ENCODE measurements around the gene PFDN5.
A peak's percentile ranks its signal among the peaks of the same experiment; 100 is the strongest.
"Not testable (repeated sequence)": the region's sequence is repeated elsewhere in the genome, so short reads cannot be mapped to it uniquely, and the experiment has no call there.

PFDN5 gene

DNA sequence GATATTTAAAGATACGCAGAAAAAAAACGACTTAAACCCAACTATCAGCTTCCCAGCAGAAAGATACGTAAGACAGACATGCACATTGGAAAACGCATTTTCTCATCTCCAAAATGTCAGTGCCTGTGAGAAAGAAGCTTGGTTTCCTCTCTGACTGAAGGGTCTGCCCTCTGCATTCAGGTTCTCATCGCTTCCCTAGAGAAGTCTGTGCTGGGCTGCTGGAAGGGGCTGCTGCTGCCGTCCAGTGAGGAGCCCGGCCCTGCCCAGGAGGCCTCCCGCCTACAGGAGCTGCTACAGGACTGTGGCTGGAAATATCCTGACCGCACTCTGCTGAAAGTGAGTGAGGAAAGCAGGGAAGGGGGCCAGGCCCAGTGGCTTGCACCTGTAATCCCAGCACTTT is 4.7 kb upstream of the PFDN5 start:
- Histone ChIP-seq H4K20me1 (ENCODE audit: insufficient read depth, low read length) (no peaks in the 10 kb centered on the region), H3K4me2 (ENCODE audit: low read depth, low read length) (no peak overlapping the region), H3K4me3 (ENCODE audit: low read length) (no peak overlapping the region), H3K4me1 (ENCODE audit: low read length) (peaks cover 5% of the 10 kb centered on the region; the same call in 1 of the 2 replicates), H3K9ac (ENCODE audit: low read length) (no peak overlapping the region), H3K27me3 (replicated peaks; ENCODE audit: insufficient read depth, low read length) (no peaks in the 10 kb centered on the region), H2AFZ (ENCODE audit: low read length) (no peak overlapping the region), H3K79me2 (ENCODE audit: low read length) (peaks cover 4% of the 10 kb centered on the region), H3F3A (ENCODE audit: insufficient read depth, low read length) (peaks cover 17% of the 10 kb centered on the region), H3K27ac (ENCODE audit: low read length) (no peak overlapping the region), H3K36me3 (replicated peaks; ENCODE audit: insufficient read depth, low read length) (no peaks in the 10 kb centered on the region; the same call in 1 of the 2 replicates), H3K9me2 (replicated peaks; ENCODE audit: insufficient read depth, low read length) (no peaks in the 10 kb centered on the region), H3K9me3 (replicated peaks; ENCODE audit: insufficient read depth, low read length) (no peaks in the 10 kb centered on the region)
- DNase-seq, result no peak
- no peak for TF ChIP-seq EZH2 (optimal IDR thresholded peaks at IDR 0.05; ENCODE audit: low read depth, low read length)
- TF ChIP-seq, protein P1, sequence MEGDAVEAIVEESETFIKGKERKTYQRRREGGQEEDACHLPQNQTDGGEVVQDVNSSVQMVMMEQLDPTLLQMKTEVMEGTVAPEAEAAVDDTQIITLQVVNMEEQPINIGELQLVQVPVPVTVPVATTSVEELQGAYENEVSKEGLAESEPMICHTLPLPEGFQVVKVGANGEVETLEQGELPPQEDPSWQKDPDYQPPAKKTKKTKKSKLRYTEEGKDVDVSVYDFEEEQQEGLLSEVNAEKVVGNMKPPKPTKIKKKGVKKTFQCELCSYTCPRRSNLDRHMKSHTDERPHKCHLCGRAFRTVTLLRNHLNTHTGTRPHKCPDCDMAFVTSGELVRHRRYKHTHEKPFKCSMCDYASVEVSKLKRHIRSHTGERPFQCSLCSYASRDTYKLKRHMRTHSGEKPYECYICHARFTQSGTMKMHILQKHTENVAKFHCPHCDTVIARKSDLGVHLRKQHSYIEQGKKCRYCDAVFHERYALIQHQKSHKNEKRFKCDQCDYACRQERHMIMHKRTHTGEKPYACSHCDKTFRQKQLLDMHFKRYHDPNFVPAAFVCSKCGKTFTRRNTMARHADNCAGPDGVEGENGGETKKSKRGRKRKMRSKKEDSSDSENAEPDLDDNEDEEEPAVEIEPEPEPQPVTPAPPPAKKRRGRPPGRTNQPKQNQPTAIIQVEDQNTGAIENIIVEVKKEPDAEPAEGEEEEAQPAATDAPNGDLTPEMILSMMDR (IDR thresholded peaks at IDR 0.05; ENCODE audit: low read length), result no peak

DNA sequence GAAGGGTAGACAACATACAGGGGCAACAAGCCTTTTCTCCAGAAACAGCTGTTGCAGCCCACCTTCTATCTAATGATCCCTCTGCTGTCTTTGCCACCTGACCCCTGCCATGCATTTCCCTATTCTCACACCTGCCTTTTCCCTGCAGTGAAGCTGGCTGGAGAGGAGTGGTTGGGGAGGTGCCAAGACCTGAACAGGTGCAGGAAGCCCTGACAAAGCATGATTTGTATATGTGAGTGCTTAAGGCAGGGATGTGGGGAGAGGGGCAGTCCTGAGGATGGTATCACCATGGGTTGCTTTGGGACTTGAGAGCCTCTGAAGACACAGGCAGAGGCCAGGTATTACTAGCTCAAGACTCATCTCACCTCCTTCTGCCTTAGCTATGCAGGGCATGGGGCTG is 2.9 kb upstream of the PFDN5 start:
- H3K9ac ChIP-seq (ENCODE audit: low read length), result no peak overlapping the region
- H3K4me2 ChIP-seq (ENCODE audit: low read depth, low read length), result no peak overlapping the region
- H4K20me1 ChIP-seq (ENCODE audit: insufficient read depth, low read length), result no peaks in the 10 kb centered on the region
- H2AFZ ChIP-seq (ENCODE audit: low read length), result no peak overlapping the region
- H3K4me1 ChIP-seq (ENCODE audit: low read length), result peaks cover 10% of the 10 kb centered on the region; the same call in 1 of the 2 replicates
- DNase-seq, result no peak
- no peak overlapping the region for H3K27ac ChIP-seq (ENCODE audit: low read length)
- H3K36me3 ChIP-seq (replicated peaks; ENCODE audit: insufficient read depth, low read length), result no peaks in the 10 kb centered on the region; the same call in 1 of the 2 replicates
- no peaks in the 10 kb centered on the region for H3K9me2 ChIP-seq (replicated peaks; ENCODE audit: insufficient read depth, low read length)
- H3F3A ChIP-seq (ENCODE audit: insufficient read depth, low read length), result peaks cover 17% of the 10 kb centered on the region
- no peaks in the 10 kb centered on the region for H3K27me3 ChIP-seq (replicated peaks; ENCODE audit: insufficient read depth, low read length)
- peaks cover 21% of the 10 kb centered on the region for H3K79me2 ChIP-seq (ENCODE audit: low read length)
- TF ChIP-seq EZH2phosphoT487 (IDR thresholded peaks at IDR 0.05; ENCODE audit: low read length), result no peak
- no peak for TF ChIP-seq EZH2 (optimal IDR thresholded peaks at IDR 0.05; ENCODE audit: low read depth, low read length)
- TF ChIP-seq, protein P1 (IDR thresholded peaks at IDR 0.05; ENCODE audit: low read length), result no peak
- H3K9me3 ChIP-seq (replicated peaks; ENCODE audit: insufficient read depth, low read length), result no peaks in the 10 kb centered on the region
- H3K4me3 ChIP-seq (ENCODE audit: low read length), result no peak overlapping the region

DNA sequence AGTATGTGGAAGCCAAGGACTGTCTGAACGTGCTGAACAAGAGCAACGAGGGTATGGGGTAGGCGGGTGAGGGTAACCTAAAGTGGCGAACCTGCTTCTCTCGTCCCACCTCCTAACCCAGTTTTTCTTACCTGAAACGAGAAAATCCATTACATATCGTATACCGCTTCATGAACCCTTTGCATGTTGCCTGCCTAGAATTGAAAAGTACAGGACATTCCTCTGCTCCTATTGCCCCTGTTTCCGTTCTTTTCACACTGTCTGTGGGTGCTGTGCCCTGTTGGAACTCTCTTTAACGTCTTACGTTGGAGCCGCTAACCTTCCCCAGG is 513 bp downstream of the PFDN5 start:
- DNase-seq, result no peak
- Histone ChIP-seq H4K20me1 (ENCODE audit: insufficient read depth, low read length) (no peaks in the 10 kb centered on the region), H2AFZ (ENCODE audit: low read length) (peak overlapping the region; percentile 97), H3K4me2 (ENCODE audit: low read depth, low read length) (peak overlapping the region; percentile 79), H3K36me3 (replicated peaks; ENCODE audit: insufficient read depth, low read length) (no peaks in the 10 kb centered on the region; the same call in 1 of the 2 replicates), H3K9me3 (replicated peaks; ENCODE audit: insufficient read depth, low read length) (no peaks in the 10 kb centered on the region), H3K4me1 (ENCODE audit: low read length) (peaks cover 15% of the 10 kb centered on the region), H3K9me2 (replicated peaks; ENCODE audit: insufficient read depth, low read length) (no peaks in the 10 kb centered on the region), H3K27ac (ENCODE audit: low read length) (peak overlapping the region; percentile 10; the same call in 1 of the 2 replicates), H3K79me2 (ENCODE audit: low read length) (peaks cover 48% of the 10 kb centered on the region), H3K27me3 (replicated peaks; ENCODE audit: insufficient read depth, low read length) (no peaks in the 10 kb centered on the region), H3F3A (ENCODE audit: insufficient read depth, low read length) (peaks cover 35% of the 10 kb centered on the region), H3K9ac (ENCODE audit: low read length) (peak overlapping the region; percentile 83), H3K4me3 (ENCODE audit: low read length) (peak overlapping the region; percentile 99)
- TF ChIP-seq EZH2phosphoT487 (IDR thresholded peaks at IDR 0.05; ENCODE audit: low read length) (no peak), EZH2 (optimal IDR thresholded peaks at IDR 0.05; ENCODE audit: low read depth, low read length) (no peak)
- TF ChIP-seq, protein P1 (IDR thresholded peaks at IDR 0.05; ENCODE audit: low read length), result no peak

DNA sequence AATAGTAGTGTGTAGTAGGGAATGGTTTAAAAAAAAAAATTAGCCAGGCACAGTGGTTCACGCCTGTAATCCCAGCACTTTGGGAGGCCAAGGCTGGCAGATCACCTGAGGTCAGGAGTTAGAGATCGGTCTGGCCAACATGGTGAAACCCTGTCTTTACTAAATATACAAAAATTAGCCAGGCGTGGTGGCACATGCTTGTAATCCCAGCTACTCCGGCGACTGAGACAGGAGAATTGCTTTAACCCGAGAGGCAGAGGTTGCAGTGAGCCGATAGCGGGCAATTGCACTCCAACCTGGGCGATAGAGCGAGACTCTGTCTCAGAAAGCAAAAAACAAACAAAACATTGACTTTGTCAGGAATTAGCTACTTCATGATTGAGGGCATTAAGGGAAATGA is 1.8 kb downstream of the PFDN5 start:
- H3K36me3 ChIP-seq (replicated peaks; ENCODE audit: insufficient read depth, low read length); H3K9ac ChIP-seq (ENCODE audit: low read length); H3K27ac ChIP-seq (ENCODE audit: low read length): not testable (repeated sequence)

More for the DNA sequence above, 1.8 kb downstream of the PFDN5 start:
- H3K9me2 ChIP-seq (replicated peaks; ENCODE audit: insufficient read depth, low read length); DNase-seq; H2AFZ ChIP-seq (ENCODE audit: low read length); H3K9me3 ChIP-seq (replicated peaks; ENCODE audit: insufficient read depth, low read length); H3K4me3 ChIP-seq (ENCODE audit: low read length); H3K27me3 ChIP-seq (replicated peaks; ENCODE audit: insufficient read depth, low read length); H3K4me2 ChIP-seq (ENCODE audit: low read depth, low read length); H4K20me1 ChIP-seq (ENCODE audit: insufficient read depth, low read length): not testable (repeated sequence)
- Histone ChIP-seq H3K79me2 (ENCODE audit: low read length) (peaks cover 60% of the 10 kb centered on the region), H3F3A (ENCODE audit: insufficient read depth, low read length) (peaks cover 35% of the 10 kb centered on the region), H3K4me1 (ENCODE audit: low read length) (peaks cover 15% of the 10 kb centered on the region)
